HG02970 (cell line): ENCODE measurements around the gene TNNT3.

Experiments used
- ATAC-seq: cut with Tn5 transposase; IDR thresholded peaks from one replicate; pipeline ENCODE4 v1.9.1; 2021; ENCODE audit warnings: mild to moderate bottlenecking, moderate library complexity, moderate number of reproducible peaks; ENCODE audit not compliant: unreplicated experiment, low FRiP score

Gene TNNT3

DNA sequence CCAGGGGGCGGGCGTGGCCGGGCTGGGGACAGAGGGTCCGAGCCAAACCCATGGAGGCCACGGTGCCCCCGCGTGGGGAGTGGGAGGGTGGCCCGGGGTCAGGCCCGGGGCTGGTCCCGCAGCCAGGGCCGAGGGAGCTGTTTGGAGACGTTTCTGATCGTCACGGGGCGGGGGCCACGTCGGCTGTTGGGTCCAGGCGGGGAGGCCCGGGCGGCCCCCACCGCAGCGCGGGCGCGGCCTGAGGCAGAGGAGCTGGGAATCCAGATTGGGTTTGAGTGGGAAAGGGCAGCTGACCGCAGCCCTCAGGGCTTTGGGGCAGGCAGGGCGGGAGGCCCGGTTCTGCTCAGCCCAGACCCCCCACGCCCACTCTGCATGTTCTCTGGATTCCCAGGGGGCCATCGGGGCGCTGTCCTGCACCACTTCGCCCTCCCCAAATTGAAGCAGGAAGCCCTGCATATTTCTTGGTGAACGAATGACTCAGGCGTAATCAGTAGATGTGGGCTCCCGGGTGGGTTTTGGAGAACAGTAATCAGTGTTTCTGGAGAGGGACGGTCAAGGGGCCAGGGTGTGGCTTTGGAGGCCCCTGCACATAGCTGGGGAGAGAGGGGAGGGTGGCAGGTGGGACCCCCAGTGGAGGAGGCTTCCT, 28.2 kb downstream of the TNNT3 start:
- no peak for ATAC-seq

DNA sequence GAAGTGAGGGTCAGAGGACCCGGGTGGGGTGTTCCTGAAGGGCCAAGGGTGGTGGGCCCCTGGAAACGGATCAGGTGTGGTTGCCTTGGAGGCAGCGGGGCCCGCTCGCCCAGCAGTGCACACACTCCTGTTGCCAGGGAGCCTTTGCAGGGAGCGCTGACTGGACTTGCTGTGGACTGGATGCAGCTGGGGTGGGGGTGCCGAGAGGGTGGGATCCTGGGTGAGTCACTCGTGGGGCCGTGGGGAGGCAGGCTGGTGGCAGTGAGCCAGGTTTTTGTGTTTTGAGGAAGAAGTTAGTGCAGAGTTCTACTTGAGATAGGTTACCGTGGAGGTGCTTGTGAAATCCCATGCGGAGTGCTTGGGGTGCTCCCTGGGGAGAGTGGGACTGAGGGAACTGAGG, 28.9 kb downstream of the TNNT3 start:
- no peak for ATAC-seq

DNA sequence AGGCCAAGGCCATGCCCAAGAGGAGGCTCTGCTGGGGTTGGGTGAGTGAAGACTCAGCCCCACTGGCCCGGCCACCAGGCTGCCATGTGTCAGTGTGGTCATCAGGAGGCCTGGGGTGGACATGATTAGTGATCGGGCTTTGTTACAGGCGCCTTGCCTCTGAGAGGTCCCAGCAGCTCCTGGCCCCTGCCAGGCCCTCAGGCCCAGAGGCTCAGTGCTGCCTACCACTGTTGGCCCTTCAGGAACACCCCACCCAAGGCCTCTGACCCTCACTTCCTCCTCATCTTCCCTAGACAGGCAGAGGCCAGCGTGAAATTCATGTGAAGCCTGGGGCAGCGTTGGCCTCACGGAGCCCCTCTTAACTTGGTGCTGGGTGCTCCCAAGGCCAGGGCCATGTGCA, 29.8 kb downstream of the TNNT3 start:
- no peak for ATAC-seq

DNA sequence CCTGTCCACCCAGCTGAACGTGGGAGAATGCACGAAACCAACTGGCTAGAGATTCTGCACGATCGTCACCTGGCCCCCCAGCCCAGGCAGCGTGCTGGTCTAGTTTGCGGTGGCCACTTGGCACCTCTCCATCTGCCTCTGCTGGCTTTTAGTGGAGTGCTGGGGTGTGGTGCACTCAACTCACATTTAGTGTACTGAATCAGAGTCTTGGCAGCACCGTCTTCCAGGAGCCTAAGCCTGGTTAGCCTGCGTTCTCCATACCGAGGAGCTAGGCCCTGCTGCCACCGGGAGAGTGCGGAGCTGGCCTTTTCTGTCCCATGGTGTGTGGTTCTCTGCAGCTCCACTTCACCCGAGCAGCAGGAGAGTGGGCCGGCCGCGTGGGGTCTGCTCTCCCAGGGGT, 30.4 kb downstream of the TNNT3 start:
- ATAC-seq, result no peak

DNA sequence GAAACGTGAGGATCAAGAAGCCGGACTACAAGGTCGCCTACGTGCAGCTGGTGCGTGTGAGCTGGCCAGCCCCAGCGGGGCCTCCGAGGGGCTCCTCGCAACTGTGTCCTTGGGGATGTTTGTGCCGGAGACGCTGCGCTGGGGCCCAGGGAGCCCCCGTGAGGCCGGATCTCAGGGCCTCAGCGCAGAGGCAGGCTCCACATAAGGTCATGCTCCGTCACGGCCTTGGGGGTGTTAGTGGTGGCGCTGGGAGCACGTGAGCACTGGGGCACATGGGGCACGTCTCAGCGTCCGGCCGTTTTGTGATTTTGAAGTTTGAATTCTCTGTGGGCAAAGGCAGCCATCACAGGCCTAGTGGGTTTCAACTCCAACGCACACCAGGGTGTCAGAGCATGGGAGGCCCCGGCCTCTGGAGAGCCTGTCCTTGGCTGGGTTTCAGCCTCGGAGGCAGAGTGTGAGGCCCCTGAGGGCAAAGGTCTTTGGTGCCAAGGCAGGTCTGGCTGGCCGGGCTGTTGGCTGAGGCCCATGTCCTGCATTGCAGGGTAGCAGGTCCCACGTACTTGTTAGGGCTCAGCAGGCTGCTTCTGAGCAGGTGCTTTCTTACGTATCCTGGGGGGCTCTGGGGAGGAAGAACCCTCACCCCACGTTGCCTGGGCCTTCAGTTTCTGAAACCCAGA, 33.4 kb downstream of the TNNT3 start:
- ATAC-seq, result no peak

DNA sequence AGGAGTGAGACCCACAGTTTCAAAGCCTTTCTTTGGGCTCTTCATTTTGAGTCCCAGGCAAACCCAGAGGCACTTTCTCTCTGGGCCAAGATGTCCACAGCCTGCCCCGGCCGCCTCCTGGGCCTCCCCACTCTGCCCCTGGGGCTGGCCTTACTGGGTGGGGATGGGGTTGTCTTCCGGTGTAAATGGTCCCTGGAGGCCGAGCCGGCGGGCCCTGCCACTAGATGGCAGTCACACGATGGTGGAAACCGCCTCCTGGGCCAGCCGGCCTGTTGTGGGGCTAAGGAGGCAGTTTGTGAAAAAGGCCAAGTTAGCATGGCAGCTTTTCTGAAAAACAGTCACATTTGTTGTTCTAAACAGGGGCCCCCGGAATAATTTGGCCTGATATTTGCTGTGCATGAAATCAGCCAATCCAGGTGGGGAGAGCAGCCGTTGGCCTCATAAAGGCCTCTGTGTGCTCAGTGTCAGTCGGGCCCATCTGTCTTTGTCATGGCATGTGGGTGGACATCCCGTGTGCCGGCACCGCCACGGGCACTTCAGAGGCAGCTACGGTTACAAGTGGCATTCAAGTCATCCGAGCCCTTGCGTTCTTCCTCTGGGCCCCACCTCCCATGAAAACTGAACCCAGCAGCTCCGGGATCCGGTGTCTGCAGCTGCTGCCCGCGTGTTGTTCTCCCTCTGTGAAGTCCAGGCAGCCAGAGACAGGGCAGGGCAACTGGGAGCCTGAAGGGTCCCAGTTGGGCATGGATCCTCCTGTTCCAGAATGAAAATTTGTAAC, 34.2 kb downstream of the TNNT3 start:
- ATAC-seq, result no peak

DNA sequence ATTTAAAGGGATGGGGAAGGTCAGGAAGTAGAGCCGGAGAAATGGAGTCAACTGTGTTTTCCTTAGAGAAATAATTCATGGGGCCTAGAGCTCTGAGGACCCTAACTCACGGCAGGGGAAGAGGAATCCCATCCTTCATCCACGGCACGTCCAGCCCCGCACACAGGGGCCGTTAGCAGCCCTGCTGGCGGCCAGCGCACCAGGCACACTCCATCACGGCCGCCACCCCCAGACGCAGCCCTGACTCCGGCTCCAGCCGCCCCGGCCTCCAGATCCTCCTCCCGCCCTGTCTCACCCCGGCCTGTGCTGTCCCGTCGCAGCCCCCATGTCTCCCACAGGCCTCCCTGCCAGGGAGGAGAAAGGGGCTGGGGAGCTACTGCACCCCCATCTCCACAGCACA, 38.9 kb downstream of the TNNT3 start:
- no peak for ATAC-seq

DNA sequence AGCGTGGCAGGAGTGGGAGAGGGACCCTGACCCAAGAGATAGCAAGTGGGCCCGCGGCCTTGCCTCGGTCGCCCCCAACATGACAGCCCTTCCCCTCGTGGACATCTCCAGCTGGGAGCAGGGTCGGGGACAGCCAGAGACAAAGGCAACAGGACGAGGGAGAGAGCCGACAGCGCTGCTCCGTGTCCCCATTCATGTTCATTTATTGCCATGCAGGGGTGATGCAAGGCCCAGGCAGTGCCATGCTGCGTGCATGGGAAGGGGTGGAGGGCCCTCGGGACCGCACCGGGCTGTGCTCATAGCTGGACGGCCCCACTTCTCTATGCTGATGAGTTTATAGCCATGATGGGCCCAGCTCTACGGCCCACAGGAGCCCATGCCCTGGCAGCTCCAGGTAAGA, 40.3 kb downstream of the TNNT3 start:
- no peak for ATAC-seq

DNA sequence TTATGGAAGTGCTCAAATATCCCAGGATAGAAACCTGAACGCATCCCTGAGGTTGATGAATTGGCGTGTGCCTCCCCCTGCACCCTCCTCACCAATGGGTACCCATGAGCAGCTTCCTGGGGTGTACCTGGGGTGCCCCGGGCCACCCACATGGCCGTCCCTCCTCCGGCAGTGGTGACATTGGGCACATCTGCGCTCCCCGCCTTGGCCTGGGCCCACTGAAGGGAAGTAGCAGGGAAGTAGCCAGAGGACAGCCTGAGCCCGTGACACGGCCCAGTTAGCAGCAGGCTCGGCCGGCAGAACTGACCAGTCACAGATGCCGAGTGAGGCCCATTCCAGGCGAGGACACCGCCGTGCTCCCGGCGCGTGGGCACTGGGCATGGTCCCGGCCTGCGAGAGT, 44.4 kb downstream of the TNNT3 start:
- no peak for ATAC-seq

DNA sequence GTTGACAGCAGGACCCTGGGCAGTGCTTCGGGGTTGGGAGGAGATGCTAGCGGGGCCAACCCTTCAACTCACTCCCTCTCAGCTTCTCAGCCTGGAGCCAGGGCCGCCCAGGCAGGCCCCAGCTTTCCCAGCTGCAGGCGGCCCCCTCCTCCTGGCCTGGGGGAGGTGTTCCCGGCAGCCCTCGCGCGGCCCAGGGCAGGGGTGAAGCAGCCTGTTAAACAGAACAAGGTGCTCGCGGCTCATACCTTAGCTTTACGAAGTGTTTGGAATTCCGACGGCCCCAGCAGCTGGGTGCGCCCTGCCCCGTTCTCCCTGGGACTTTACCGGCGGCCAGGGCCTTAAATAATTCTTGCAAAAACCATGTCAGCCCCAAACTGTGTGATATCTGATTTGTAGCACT, 44.8 kb downstream of the TNNT3 start:
- no peak for ATAC-seq

DNA sequence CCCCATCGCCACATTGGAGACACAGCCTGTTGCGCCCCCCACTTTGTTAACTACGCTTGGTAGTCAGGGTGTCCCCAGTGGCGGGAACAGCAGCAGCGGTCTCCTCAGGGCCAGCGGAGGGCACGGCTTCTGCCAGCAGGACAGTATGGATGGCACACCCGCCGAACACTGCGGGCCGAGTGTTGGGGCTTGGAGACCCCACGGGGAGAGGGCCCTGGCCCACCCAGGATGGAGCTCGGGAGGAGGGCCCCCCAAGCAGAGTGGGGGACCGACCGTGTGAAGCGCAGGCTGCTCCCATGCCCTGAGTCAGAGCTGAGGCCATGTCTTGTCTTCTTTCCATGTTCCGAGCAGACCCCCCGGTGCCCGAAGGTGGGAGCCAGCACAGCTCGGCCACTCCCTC, 45.5 kb downstream of the TNNT3 start:
- ATAC-seq, result no peak

DNA sequence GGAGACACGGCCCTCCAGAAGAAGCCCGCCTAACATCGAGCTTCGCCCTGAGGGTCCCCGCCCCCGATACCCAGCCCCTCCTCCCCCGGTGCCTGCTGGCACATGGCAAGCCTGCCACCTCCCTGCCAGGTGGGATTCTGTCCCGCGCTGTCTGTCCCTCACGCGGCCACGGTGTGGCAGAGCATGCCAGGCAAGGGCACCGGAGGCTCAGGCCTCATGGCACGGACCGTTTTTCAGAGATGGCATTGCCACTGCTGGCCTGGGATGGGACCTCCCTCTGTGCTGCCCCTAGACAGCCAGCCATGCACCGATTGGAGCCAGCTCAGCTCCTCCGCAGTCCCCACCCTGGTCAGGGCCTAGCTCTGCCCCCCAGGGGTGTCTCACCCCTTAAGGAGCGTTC, 47.0 kb downstream of the TNNT3 start:
- ATAC-seq, result no peak

DNA sequence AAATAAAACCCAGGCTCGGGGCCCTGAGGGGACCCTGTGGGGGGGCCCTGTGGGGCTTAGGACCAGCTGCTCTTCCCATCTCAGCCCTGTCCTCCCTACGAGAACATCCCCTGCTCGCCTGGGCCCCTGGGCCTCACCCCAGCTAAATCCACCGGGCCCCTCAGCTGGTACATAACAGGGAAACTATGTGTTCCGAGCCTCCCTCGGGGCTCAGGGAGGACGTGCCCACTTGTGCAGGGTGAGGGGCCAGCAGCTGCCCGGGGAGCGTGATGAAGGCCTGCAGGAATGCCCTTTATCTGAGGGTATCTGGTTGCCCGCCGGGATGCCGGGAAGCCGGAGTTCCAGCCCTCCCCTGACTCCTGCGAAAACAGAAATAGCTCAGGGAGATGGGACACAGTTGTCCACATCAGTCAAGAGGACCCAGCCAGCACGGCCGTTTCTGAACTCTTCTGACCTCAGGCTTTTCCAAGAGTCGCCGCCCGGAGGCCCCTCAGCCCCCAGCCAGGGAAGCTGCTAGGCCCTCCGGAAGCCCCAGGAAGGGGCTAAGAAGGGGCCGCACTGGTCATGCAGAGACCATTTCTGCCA, 48.2 kb downstream of the TNNT3 start:
- no peak for ATAC-seq

DNA sequence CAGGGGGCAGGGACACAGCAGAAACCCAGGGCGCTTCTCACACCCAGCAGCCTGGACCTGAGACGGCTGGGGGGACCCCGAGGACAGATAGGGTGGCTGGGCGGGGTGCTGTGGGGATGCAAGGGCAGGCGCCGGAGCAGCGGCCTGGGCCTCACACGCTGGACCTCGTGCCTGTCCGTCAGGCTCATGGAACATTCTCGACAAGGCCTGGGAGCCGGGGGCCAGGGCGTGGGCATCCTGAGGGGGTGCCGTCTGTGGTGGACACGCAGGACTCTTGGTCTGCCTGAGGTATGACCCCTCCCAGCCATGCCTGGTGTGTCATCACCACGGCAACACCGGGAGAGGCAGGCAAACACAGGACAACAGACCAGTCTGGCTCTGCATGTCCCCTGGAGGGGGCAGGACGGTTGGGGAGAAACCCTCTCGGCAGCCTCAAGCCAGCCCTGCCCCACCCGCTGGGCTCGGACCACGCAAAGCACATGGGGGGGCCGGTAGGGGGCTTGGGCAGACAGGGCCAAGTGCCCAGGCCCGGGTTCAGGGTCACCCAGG, 49.0 kb downstream of the TNNT3 start:
- no peak for ATAC-seq

DNA sequence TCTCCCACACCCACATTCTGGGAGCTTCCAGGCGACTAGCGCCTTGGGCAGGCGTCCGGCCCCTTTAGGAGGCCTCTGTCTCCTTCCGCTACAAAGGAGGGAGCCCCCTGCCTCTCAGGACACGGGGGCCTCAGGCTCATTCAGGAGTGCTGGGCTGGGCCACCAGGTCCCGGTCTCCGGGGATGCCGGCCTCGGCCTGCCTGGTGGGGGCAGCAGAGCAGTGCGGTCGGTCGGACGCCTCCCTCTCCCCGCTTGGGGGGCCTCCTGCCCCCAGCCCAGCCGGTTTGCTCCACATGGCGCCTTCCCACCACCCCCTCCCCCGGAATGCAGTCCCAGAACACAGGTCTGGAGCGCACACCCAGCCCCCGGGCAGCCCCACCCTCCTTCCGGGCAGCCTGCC, 49.5 kb downstream of the TNNT3 start:
- ATAC-seq, result no peak

DNA sequence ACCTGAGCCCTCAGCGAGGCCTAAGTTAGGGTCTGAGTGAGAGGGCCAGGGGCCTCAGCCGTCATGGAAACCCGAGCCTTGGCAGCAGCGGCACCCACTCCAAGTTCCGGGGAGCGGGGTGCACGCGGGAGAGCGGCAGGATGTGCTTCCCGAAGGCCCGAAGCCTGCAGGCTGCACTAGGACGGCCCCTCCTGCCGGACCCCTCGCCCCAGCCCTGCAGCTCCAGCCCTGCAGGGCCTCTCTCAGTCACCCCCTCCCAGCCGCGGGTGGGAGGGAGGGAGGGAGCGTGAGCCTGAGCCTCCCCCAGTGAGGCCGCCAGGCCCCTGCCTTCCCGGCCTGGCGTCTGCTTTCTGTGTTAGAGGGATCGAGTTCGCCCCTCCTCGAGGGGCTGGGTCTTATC, 50.3 kb downstream of the TNNT3 start:
- no peak for ATAC-seq

DNA sequence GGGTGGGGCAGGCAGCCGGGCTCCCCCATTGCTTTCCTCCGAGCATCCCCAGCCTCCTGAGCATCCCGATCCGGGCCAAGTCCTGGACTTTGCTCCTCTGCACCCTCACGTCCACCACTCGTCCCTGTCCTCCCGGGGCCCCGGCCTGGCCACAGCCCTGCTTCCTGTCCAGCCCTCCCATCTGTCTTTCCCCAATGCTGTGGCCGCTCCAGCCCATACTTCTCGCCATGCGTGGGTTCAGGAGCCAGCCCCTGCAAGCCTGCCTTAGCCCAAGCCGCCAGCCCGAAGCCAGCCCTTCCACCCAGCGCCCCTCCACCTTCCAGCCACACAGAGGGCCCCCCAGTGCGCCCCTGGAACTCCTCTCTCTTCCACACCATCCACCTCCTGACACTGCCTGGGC, 51.5 kb downstream of the TNNT3 start:
- ATAC-seq, result no peak

DNA sequence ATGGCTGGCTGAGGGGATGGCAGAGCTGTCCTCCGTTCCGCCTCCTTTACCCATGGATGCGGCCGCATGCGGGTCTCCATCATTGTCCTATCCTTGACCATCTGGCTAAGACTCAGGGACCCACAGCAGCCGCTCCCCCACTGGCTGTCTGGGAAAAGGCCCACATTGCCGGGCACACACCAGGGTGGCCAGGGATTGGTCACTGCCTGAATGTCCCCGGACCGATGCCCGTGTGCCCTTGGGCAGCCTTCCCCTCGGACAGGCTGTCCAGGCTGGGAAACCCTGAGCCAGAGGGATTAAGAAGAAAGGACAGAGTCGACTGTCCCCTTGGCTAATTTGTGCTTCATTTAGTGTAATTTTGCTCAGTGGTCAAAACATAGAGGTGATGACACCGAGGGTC, 55.7 kb downstream of the TNNT3 start:
- ATAC-seq, result no peak

DNA sequence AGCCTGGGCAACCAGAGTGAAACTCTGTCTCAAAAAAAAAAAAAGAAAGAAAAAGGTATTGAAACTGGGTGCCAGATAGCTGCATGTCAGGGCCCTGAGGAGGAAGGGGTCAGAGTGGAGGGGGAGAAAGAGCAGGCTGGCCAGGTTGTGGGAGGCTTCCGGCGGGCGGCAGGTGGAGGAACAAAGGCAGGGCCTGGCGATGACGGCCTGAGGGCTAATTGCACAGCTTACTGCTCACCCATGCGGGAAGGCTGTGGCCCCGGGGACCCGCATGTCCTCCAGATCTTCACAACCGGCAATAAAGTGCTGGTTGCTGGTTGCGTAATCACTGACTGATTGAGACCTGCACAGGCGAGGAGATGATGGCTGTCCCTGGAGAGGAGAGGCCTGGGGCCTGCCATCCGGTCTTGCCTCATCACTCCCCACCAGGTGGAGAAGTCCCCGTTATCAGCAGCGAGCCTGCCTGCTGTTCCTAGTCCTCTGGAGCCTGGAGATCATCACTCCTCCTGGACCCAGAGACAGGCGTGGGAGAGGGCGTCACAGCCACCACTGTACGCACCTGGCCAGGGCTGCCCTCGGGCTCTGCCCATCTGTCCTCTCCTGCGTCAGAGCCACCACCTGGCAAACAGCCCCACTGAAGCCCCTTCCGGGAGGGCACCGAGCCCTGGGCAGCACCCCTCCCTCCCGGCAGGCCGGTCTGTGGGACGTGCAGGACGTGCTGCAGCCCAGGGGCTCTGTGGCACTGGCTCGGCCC, 59.4 kb downstream of the TNNT3 start:
- no peak for ATAC-seq

DNA sequence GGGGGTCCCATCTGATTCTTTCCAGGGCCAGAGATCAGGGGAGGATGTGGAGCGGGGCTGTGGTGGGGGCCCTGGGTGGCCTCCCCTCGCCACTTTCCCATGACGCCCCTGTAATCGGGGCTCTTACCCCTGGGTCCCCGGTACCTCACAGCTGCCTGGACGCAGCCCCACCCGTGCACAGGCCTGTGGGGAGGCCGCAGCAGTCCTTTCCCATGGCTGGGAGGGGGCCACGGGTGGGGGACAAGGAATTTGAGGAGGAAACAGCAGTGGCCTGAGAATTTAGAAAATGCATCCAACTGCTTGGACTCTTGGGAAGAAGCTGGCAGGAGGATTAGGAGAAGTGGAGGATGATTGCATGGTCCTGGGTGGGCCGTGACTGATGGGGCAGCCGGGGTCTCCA, 60.1 kb downstream of the TNNT3 start:
- no peak for ATAC-seq
